NCI-H69 (cell line): Measurements from ENCODE around the gene TOP1.

Experiments used
- DNase-seq: peaks from one replicate; lab custom pipeline; 2025; lab: John Stamatoyannopoulos, UW

Gene TOP1

GRCh38 chr20:41038149-41038877 lies 9.7 kb downstream of the TOP1 start:
- no peak for DNase-seq

- no peak for DNase-seq
Measured at GRCh38 chr20:41038878-41039404, 10.3 kb downstream of the TOP1 start.

DNA sequence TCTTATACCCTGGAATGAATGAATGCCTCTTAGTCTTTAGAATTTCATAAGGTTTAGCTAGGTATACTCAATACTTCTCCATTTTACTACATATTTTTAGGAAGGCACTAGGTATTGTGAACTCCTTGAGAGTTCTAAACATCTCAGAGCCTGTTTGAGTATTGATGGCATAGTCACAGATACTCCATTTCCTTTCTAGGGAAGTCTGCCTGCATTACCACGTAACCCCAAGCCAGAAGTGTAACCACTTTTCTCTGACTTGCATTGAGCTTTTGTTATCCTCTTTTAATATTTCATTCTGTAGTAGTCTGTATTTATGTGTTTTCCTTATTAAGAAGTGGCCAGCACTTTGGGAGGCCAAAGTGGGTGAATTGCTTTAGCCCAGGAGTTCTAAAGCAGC lies 12.2 kb downstream of the TOP1 start:
- no peak for DNase-seq

DNA sequence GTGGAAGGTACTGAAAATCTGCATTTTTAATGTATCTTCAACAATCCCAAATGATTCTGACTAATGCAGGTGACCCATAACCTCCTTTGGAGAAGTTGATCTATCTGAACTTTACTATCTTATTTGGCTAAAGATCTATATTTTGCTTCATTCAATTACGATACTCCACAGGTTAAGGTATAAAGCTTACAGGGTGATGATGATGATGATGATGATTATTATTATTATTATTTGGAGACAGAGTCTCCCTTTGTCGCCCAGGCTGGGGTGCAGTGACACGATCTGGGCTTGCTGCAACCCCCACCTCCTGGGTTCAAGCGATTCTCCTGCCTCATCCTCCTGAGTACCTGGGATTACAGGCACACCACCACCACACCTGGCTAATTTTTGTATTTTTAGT lies 13.1 kb downstream of the TOP1 start:
- no peak for DNase-seq

- no peak for DNase-seq
Measured at GRCh38 chr20:41044409-41045062, 15.9 kb downstream of the TOP1 start.

DNA sequence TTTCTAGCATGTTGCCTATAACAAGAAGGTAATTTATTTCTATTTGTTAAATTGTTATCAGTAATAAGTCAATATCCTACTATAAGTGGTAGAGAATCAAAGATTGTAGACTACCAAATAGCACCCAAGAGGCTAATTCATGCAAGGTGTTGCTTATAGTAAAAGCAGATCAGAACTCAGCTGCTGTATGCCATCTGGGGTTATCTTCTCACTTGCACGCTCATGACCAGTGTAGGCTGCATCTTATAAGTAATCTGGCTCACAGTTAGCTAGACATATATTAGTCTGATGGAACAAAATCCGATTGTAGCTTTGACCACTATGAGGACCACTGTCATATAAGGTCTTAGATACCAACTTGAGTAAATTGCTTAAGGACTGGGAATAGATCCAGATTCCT lies 17.0 kb downstream of the TOP1 start:
- no peak for DNase-seq

DNA sequence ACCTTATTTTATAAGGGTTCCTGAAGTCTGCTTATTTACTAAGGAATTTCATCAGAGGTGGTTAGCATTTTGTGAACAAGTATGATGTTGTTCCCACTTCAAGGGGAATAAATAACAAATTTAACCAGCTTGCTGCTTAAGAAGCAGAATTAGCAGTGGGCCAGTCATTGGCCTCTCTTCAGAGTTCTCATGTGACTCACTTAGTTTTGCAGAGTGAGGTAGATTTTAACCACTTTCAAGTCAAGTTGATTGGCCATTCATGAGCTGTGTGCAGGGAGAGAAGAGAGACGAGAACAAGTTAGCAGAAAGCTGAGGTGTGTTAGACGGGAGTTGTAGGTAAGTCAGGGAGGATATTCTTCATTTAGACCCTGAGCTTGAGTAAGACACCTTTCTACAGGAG lies 18.1 kb downstream of the TOP1 start:
- no peak for DNase-seq

DNA sequence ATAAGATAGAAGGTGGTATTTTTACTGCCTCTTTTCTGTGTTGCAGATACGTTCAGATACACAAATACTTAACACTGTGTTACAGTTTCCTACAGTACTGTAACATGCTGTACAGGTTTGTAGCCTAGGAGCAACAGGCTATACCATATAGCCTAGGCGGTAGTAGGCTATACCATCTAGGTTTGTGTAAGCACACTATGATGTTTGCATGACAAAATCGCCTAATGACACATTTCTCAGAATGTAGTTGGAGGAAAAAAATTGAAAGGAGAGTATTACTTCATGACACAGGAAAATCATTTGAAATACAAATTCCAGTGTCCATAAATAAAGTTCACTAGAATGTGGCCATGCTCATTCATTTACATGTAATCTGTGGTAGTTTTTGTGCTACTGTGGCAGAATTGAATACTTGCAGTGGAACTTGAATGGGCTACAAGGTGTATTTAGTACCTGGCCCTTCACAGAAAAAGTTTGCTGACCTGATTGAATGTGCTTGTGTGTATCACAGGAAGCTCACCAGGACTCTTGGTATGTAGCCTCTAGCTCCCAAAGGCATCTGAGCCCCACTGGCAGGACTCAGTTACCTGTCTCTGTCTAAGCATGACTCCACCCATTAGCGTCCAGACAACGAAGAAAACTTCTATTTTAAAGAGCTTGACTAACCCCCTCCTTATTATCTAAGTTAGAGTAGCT lies 18.8 kb downstream of the TOP1 start:
- DNase-seq: peak; percentile 47

DNA sequence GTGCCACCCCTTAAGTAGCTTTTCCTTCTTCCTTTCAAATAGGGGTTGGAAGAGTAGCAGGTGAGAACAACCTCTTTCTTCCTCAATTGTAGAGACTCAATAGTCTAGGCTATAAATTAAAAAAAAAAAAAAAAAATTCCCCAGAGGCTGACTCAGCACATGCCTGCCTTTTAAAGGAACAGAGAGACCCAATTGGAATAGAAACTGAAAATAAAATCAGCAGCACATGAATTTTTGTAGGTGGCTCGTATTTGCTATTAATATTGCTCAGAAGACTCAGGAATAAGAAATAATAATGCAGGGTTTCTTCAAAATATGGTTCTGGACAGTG lies 19.3 kb downstream of the TOP1 start:
- peak; percentile 50 for DNase-seq

DNA sequence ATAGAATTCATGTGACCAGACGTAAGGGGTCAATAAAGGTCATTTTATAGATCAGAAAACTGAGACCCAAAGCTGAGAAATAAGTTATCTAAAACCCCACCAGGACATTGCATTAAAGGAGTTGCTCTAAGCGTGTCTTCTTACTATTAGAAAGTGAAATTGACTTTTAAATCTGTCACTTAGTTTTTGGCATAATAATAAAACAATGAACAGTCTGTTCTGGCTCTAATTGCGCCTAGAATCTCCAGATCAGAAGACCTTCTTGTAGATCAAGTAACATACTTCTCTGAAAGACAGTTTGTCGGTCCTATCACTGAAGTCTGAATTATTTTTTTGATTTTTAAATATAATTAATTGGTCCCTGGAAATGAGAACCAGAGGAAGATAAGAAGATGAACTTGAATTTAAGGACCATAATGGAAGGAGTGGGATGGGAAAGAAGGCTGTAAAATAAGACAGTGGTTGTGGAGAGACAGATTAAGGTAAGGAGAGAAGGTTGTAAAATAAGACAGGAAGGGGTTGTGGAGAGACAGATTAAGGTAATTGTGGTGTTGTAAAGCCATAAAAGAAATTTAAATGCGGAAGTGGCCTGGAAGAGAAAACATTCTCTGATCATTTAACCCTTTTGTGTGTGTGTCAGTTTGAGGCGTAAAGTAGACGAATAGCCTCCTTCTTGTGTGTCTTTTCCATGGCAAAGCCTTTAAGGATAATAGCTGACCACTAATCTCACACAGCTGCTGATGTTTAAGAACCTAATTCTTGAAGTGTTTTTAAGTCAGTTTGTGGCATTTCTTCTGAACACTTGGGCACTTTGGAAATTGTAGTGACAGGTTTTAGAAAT lies 20.1 kb downstream of the TOP1 start:
- DNase-seq: peak; percentile 52

DNA sequence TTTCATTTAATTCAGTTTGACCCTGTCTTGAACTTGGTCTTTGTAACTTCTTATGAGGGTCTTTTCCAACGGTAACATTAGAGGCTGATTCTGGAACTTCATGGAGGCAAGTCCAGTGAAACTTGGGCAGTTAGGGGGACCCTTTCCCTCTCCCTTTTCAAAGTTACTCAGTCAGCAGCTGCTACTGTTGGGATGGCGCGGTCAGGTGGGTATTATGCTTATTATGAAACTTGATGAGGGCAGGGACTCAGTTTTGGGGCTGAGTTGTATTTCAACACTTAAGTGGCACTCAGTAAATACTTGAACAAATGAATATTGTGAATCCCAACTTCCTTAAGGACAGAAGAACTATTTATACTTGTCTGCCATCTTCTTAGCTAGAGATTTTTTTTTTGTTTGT lies 20.8 kb downstream of the TOP1 start:
- DNase-seq: no peak

- no peak for DNase-seq
Measured at GRCh38 chr20:41050361-41051008, 21.9 kb downstream of the TOP1 start.

DNA sequence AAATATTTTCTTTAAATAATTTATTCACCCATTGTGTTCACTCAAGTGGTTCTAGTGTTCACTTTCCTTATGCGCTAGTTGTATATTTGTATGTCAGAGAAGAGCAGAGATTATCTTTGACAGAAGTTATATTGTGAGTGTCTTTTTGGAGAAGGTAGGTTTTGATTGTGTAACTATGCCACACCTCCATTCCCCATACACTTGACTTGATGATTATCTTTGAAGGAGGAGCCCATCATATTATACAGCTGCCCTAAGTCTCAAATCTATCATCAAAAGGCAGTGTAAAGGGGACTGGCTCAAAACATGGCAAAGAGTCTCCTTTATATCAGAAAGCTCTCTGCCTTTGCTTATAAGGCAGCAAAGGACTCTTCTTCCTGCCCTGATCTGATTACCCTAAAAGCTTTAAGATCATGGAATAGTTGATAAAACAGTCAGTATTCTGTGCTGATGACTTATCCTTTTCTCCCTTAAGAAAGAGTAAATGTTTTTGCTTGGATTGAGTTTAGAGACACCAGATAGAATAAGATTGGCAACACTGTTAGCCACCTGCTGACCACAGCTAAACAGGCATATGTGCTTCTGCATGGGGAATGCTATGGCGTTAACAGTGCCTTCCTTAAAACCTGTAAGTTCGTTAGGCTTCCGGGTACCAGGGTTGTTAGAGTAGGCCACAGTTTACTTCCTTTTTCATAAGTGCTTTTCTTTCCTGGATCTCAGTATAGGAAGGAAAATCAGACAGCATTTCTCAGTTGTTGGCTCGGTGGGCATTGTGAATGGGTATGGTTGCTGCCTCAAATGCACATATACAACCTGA lies 22.6 kb downstream of the TOP1 start:
- DNase-seq: no peak

- DNase-seq: no peak
Measured at GRCh38 chr20:41052742-41053419, 24.3 kb downstream of the TOP1 start.

GRCh38 chr20:41054070-41054846 lies 25.6 kb downstream of the TOP1 start:
- DNase-seq: peak; percentile 36

GRCh38 chr20:41054847-41055230 lies 26.2 kb downstream of the TOP1 start:
- DNase-seq: peak; percentile 55

DNA sequence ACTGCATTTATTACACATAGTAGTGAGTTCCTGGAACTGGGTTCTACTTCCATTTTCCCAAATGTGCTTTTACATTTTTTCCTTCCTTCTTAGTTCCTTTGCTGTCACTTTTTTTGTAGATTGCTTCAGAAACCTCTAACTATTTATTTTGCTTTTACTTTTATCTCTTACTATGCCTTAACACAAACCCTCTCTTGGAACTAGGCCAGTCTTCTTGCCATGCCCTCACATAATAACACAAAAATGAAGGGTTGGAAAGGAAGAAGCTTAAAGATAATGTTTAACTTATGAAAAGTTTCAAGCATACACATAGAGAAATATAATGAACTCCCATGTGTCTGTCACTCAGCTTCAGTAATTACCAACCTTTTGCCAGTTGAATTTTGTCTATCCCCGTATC lies 27.1 kb downstream of the TOP1 start:
- no peak for DNase-seq

- DNase-seq: peak; percentile 30
Measured at GRCh38 chr20:41057999-41058673, 29.5 kb downstream of the TOP1 start.
